Measurements from ENCODE around the gene ITGA11.

ITGA11 gene

GRCh38 chr15:68417051-68417450, 14.9 kb downstream of the ITGA11 start:
- no peak for DNase-seq (ENCODE audit: low read depth)
- TF ChIP-seq, protein P1, sequence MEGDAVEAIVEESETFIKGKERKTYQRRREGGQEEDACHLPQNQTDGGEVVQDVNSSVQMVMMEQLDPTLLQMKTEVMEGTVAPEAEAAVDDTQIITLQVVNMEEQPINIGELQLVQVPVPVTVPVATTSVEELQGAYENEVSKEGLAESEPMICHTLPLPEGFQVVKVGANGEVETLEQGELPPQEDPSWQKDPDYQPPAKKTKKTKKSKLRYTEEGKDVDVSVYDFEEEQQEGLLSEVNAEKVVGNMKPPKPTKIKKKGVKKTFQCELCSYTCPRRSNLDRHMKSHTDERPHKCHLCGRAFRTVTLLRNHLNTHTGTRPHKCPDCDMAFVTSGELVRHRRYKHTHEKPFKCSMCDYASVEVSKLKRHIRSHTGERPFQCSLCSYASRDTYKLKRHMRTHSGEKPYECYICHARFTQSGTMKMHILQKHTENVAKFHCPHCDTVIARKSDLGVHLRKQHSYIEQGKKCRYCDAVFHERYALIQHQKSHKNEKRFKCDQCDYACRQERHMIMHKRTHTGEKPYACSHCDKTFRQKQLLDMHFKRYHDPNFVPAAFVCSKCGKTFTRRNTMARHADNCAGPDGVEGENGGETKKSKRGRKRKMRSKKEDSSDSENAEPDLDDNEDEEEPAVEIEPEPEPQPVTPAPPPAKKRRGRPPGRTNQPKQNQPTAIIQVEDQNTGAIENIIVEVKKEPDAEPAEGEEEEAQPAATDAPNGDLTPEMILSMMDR (IDR thresholded peaks at IDR 0.05; ENCODE audit: insufficient read depth, low read depth, low read length, missing control alignments), result no peak
- no peak overlapping the region for H3K4me3 ChIP-seq (ENCODE audit: low read length)

DNA sequence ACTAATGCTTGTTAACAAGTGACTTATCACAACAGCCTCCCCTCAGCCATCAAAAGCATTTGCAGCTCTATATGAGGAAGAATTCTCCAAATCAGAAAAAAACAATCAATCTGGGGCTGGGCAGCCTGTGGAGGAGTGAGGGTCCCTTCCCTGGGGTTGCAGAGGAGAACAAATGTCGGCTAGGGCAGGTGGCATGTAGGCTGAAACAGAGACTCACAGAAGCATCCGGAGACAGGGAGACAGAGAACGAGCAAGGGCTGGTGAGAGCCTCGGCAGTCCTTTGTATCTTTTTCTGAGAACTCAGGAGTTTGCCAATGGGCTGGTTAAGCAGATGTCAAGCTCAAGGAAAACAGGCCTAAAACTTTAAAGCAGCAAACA, 15.8 kb downstream of the ITGA11 start:
- no peak for DNase-seq (ENCODE audit: low read depth)
- H3K4me3 ChIP-seq (ENCODE audit: low read length), result no peak overlapping the region
- TF ChIP-seq, protein P1 (IDR thresholded peaks at IDR 0.05; ENCODE audit: insufficient read depth, low read depth, low read length, missing control alignments), result no peak

DNA sequence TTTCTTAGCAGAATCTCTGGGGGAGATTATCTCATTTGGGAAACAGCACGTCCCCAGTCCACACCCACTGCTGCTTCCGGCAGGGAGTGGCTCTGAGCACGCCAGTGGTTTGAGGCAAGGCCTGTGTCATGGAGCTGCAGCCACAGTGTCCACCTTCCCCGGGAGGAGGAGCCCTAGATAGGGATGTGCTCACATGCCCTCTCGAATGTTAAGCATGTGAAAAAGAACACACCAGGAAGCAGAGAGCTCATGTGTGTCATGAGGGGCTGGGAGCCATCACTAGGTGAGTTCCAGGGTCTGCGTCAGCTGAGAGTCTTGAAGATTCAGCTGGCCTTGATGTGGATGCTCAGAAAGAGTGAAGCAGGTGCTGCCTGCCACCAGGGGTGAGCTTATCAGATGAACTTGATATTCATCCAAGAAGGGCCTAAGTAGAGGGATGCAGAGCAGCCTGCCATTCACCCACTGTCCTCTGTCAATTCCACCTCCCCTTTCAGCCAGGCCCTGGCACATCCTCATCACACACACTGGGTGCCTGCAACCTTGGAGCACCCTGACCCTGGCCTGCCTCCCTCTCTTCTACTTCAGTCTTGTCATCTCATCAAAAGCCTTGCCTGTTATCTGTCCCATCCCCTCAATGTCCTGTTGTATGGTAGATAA, 16.3 kb downstream of the ITGA11 start:
- no peak for DNase-seq (ENCODE audit: low read depth)
- TF ChIP-seq, protein P1 (IDR thresholded peaks at IDR 0.05; ENCODE audit: insufficient read depth, low read depth, low read length, missing control alignments), result no peak
- no peak overlapping the region for H3K4me3 ChIP-seq (ENCODE audit: low read length)

DNA sequence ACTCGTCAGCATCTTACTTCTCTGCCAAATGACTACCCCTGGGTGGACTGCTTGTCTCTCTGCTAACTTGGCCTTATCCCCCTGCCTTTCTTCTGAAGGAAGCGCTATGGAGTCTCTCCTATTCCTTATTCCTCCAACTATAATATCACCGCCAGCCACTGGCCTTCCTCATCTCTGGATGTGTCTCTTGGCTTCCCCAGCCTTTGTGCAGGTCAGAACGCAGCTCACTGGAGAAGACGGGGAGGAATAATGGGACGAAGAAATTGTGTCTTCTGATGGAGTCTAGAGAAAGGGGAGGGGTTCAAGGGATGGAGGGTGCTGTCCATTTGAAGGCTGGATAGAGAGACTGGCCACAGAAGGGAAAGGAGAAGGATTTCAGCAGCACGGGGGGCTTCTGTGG, 16.9 kb downstream of the ITGA11 start:
- no peak for DNase-seq (ENCODE audit: low read depth)
- TF ChIP-seq, protein P1 (IDR thresholded peaks at IDR 0.05; ENCODE audit: insufficient read depth, low read depth, low read length, missing control alignments), result no peak
- H3K4me3 ChIP-seq (ENCODE audit: low read length), result no peak overlapping the region

GRCh38 chr15:68414591-68414990, 17.4 kb downstream of the ITGA11 start:
- DNase-seq (ENCODE audit: low read depth), result no peak
- H3K4me3 ChIP-seq (ENCODE audit: low read length), result no peak overlapping the region
- TF ChIP-seq, protein P1 (IDR thresholded peaks at IDR 0.05; ENCODE audit: insufficient read depth, low read depth, low read length, missing control alignments), result no peak

DNA sequence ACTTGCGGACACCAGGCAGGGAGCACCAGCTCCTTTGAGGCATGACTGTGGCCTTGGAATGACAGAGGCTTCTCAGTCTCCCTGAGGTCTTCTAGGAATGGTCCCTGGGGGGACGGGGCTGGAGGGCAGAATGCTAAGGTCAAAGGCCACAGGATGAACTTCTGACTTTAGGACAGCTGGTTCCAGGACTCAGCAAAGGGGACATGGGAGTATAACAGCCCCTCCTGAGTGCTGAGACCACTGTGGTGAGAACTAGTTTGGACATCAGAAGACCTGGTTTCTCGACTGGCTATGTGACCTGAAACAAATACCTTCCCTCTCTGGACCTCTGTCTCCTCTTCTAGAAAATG, 17.8 kb downstream of the ITGA11 start:
- DNase-seq (ENCODE audit: low read depth), result no peak
- H3K4me3 ChIP-seq (ENCODE audit: low read length), result no peak overlapping the region
- TF ChIP-seq, protein P1 (IDR thresholded peaks at IDR 0.05; ENCODE audit: insufficient read depth, low read depth, low read length, missing control alignments), result no peak

All from epithelial cell of esophagus (primary cell).